K562 (cell line): ENCODE results near the gene SLCO2A1. TPM values are rescaled to one million over a fixed set of nuclear protein-coding genes. Genes with fewer than 3 reads are reported as not detected.

Source experiments
- ATAC-seq: fragments of 200-7000 bp; cut with Tn5 transposase; 3 replicates; pipeline ENCODE4 v1.9.1; 2020; ENCODE audit warnings: moderate library complexity
- BruUV-seq: library from RNA; stranded (reverse); fragments of 400-500 nt; replicated peaks from 2 replicates; lab custom pipeline; 2021; lab: Mats Ljungman, UMichigan
- CTCF ChIA-PET: fragments of 300-600 bp; formaldehyde crosslinking; extraction: SDS; loops from one replicate; lab custom pipeline; 2021; ENCODE audit warnings: low intra/inter-chr PET ratio; lab: Yijun Ruan, JAX
- POLR2A ChIA-PET: fragments of 300-600, 350-650 bp; sonication (Branson Sonifier 250); formaldehyde crosslinking; extraction: SDS; loops from one replicate; lab custom pipeline; 2021; ENCODE audit warnings: antibody characterized with exemption, inconsistent platforms; lab: Yijun Ruan, JAX
- DNase-seq, 4 experiments: peaks; one replicate each; pipeline versions ENCODE4 v3.0.0 to v3.0.0-alpha.2; 2011 to 2018; ENCODE audit warnings: low spot score in 3 of 4, mixed read lengths in 3 of 4; ENCODE audit errors: extremely low read depth in 1 of 4
- FAIRE-seq: peaks from 2 replicates; lab custom pipeline; 2011; peaks lifted over from hg19 to GRCh38; lab: Jason Lieb, UNC
- H2AFZ ChIP-seq: 2 replicates; pipeline ENCODE4 v1.6.0; 2011; ENCODE audit warnings: low read depth, low read length, control low read depth, inconsistent platforms
- H3K27ac ChIP-seq: fragments of 200-600 bp; 3 replicates; pipeline ENCODE4 v1.8.0; 2011; ENCODE audit warnings: low read depth, mild to moderate bottlenecking, control low read depth, inconsistent platforms, low read length, moderate library complexity, mixed read lengths; ENCODE audit errors: extremely low read depth
- H3K27me3 ChIP-seq, 2 experiments: fragments of 300-600 bp in 1 of 2; 2 replicates in 1 of 2; 3 replicates in 1 of 2; pipeline versions ENCODE4 v1.6.0 to v1.8.0; 2011; ENCODE audit warnings: inconsistent platforms in 2 of 2, low read length in 2 of 2, mild to moderate bottlenecking in 1 of 2, mixed read lengths in 1 of 2, moderate library complexity in 1 of 2; ENCODE audit not compliant: control insufficient read depth in 2 of 2, insufficient read depth in 2 of 2
- H3K36me3 ChIP-seq: fragments of 300-600 bp; 3 replicates; pipeline ENCODE4 v1.8.0; 2011; ENCODE audit warnings: mild to moderate bottlenecking, low read length, inconsistent platforms; ENCODE audit not compliant: control insufficient read depth, insufficient read depth
- H3K4me1 ChIP-seq, 2 experiments: fragments of 200-600 bp in 1 of 2; replicated peaks in 1 of 2; 2 replicates in 1 of 2; 3 replicates in 1 of 2; pipeline versions ENCODE4 v1.5.1 to v1.8.0; 2011; ENCODE audit warnings: inconsistent platforms in 2 of 2, low read length in 2 of 2, mild to moderate bottlenecking in 1 of 2, mixed read lengths in 1 of 2, moderate library complexity in 1 of 2; ENCODE audit not compliant: control insufficient read depth in 2 of 2, insufficient read depth in 2 of 2
- H3K4me2 ChIP-seq: 2 replicates; pipeline ENCODE4 v1.6.1; 2011; ENCODE audit warnings: low read length, control low read depth, inconsistent platforms, mixed read lengths; ENCODE audit not compliant: insufficient read depth
- H3K4me3 ChIP-seq: fragments of 200-600 bp; sonication (generic), shearing (Covaris generic); 2 replicates; pipeline ENCODE4 v1.5.1; 2016; ENCODE audit warnings: control low read depth, inconsistent platforms
- H3K79me2 ChIP-seq: fragments of 200-600 bp; 3 replicates; pipeline ENCODE4 v1.8.0; 2011; ENCODE audit warnings: low read length, inconsistent platforms; ENCODE audit not compliant: control insufficient read depth, insufficient read depth
- H3K9ac ChIP-seq, 2 experiments: 2 replicates each; pipeline versions ENCODE4 v1.6.0 to v1.6.1; 2011; ENCODE audit warnings: low read depth in 2 of 2, low read length in 2 of 2, control low read depth in 1 of 2, inconsistent platforms in 1 of 2, mild to moderate bottlenecking in 1 of 2, mixed read lengths in 1 of 2; ENCODE audit not compliant: insufficient read depth in 1 of 2
- H3K9me1 ChIP-seq: one replicate; pipeline ENCODE4 v1.6.0; 2011; ENCODE audit warnings: inconsistent platforms, mild to moderate bottlenecking, low read length, moderate library complexity; ENCODE audit not compliant: control insufficient read depth, insufficient read depth
- H3K9me3 ChIP-seq: replicated peaks from 2 replicates; pipeline ENCODE4 v1.5.1; 2011; ENCODE audit warnings: low read depth, low read length, inconsistent platforms; ENCODE audit not compliant: control insufficient read depth, insufficient read depth
- H4K20me1 ChIP-seq: replicated peaks from 2 replicates; pipeline ENCODE4 v1.6.1; 2011; ENCODE audit warnings: low read length, inconsistent platforms, mixed read lengths; ENCODE audit not compliant: control insufficient read depth, insufficient read depth
- DEAF1 ChIP-seq: fragments of 450-650 bp; formaldehyde crosslinking; IDR thresholded peaks from 2 replicates; pipeline ENCODE4 v1.4.0; 2020; ENCODE audit warnings: mild to moderate bottlenecking, moderate library complexity
- KDM4B ChIP-seq, 2 experiments: fragments of 450-650 bp in 1 of 2; sonication (generic) in 1 of 2; IDR thresholded peaks; 2 replicates each; pipeline ENCODE4 v1.6.1; 2016 to 2017; ENCODE audit warnings: borderline replicate concordance in 2 of 2, antibody characterized with exemption in 1 of 2, low read depth in 1 of 2, mild to moderate bottlenecking in 1 of 2
- MEF2D ChIP-seq: conservative IDR thresholded peaks from 2 replicates; pipeline ENCODE4 v1.6.1; 2016; ENCODE audit warnings: low read depth, missing genetic modification characterization, missing compliant biosample characterization
- PCBP2 ChIP-seq: fragments of 200-400 bp; formaldehyde crosslinking; IDR thresholded peaks from 2 replicates; pipeline ENCODE4 v1.6.1; 2018; ENCODE audit warnings: low read length, low read depth, mild to moderate bottlenecking, moderate library complexity; ENCODE audit not compliant: poor library complexity, severe bottlenecking
- SRSF7 ChIP-seq: fragments of 200-400 bp; formaldehyde crosslinking; optimal IDR thresholded peaks from 2 replicates; pipeline ENCODE3; 2017; ENCODE audit warnings: mild to moderate bottlenecking, low read depth, low read length
- SUPT5H ChIP-seq: fragments of 450-650 bp; IDR thresholded peaks from 2 replicates; pipeline ENCODE4 v1.6.1; 2016
- WGBS: fragments of 100-300 bp; shearing (Covaris generic); methylation state at CpG from one replicate; pipeline ENCODE4 v1.1.6; 2016; ENCODE audit warnings: low coverage, mixed read lengths; ENCODE audit not compliant: insufficient coverage; ENCODE audit errors: missing lambda C conversion rate; 5-methylcytosine and 5-hydroxymethylcytosine counted together
- in situ Hi-C: fragments of 300-500 bp; cut with MboI; formaldehyde crosslinking; loops from 4 replicates; pipeline ENCODE4 v1.15.0; 2018; ENCODE audit warnings: inconsistent platforms, mixed read lengths
- intact Hi-C: fragments of 100-400 bp; cut with micrococcal nuclease; formaldehyde crosslinking; loops from 2 replicates; pipeline ENCODE4 v1.14.2; 2022
- polyA plus RNA-seq, 8 experiments: library from polyadenylated mRNA; depleted of rRNA in 4 of 8; stranded (reverse) in 5 of 8; unstranded in 3 of 8; fragments of >200 nt; fragmentation: Nextera tagmentation in 2 of 8; fragmentation: Illumina TruSeq in 1 of 8; extraction: Ambion mirVana in 2 of 8; extraction: Trizol in 1 of 8; gene quantifications; 2 replicates each; pipeline versions ENCODE4 v1.2.1 to v1.2.3, GENCODE V29; 2011 to 2014; ENCODE audit warnings: inconsistent platforms in 1 of 8, missing spikeins in 1 of 8
- total RNA-seq, 7 experiments: library from RNA; depleted of rRNA in 6 of 7; stranded (reverse); fragments of >200 nt in 6 of 7; fragmentation: Illumina TruSeq in 2 of 7; extraction: Trizol in 2 of 7; gene quantifications; 2 replicates each; pipeline versions ENCODE4 v1.2.1 to v1.2.3, GENCODE V29; 2011 to 2021; ENCODE audit warnings: low replicate concordance in 1 of 7

SLCO2A1 gene
- total and polyA plus RNA-seq, 9 of the 15 experiments (the other 6 are each of a cell fraction or from before 2014, with no cell fraction given) = 0.16 to 1.0 TPM; not detected in 7

GRCh38 chr3:133987948-133988484 lies 41.7 kb downstream of the SLCO2A1 start:
- no peak overlapping the region for H3K9ac ChIP-seq
- no peak overlapping the region for H3K27ac ChIP-seq
- H3K27me3 ChIP-seq = peaks cover 14 to 34% of the 10 kb centered on the region in 2 experiments; a peak in 4 of 5 replicates
- no TSS peak for BruUV-seq
- H2AFZ ChIP-seq = no peak overlapping the region
- in situ Hi-C loops = no loop called here
- H3K36me3 ChIP-seq = no peaks in the 10 kb centered on the region
- POLR2A ChIA-PET = interaction anchor here (1.0 kb wide), 1 partner anchor 12 kb away, joined by 3 read pairs; no protein-coding TSS in a partner anchor
- no peak for DNase-seq
- TF ChIP-seq SRSF7 = no peak
- no peak for TF ChIP-seq MEF2D
- no peak for TF ChIP-seq DEAF1 (CRISPR knock-in tag)
- TF ChIP-seq SUPT5H = no peak
- no peak for TF ChIP-seq KDM4B (IDR thresholded peaks at IDR 0.05; ENCODE audit: borderline replicate concordance in 2 of 2, low read depth in 1 of 2)
- TF ChIP-seq PCBP2 = no peak
- TF ChIP-seq, all 486 proteins: peak for 0
- H4K20me1 ChIP-seq = no peaks in the 10 kb centered on the region
- H3K4me1 ChIP-seq = no peaks in the 10 kb centered on the region
- intact Hi-C loops = no loop called here
- ATAC-seq = no peak
- H3K4me3 ChIP-seq = no peak overlapping the region
- H3K9me1 ChIP-seq = no peaks in the 10 kb centered on the region
- WGBS = 0% methylated on average over 2 of the region's 2 CpGs
- no peaks in the 10 kb centered on the region for H3K79me2 ChIP-seq
- CTCF ChIA-PET = no interaction called here
- FAIRE-seq = no peak
- H3K4me2 ChIP-seq = no peak overlapping the region
- no peaks in the 10 kb centered on the region for H3K9me3 ChIP-seq
